Activated T-helper 1 cell treated with anti-CD3 and anti-CD28 coated beads, Interleukin-2, amount 50 U/mL, for 16 hours (primary cell): ENCODE data around the gene KLHL36.
"Not testable (repeated sequence)": the region's sequence is repeated elsewhere in the genome, so short reads cannot be mapped to it uniquely, and the experiment has no call there.

Source experiments
- DNase-seq, 2 donors: peaks; one replicate each; pipeline ENCODE4 v3.0.0-alpha.2; 2020; ENCODE audit warnings: low read depth in 1 of 2, low spot score in 1 of 2

KLHL36 gene

DNA sequence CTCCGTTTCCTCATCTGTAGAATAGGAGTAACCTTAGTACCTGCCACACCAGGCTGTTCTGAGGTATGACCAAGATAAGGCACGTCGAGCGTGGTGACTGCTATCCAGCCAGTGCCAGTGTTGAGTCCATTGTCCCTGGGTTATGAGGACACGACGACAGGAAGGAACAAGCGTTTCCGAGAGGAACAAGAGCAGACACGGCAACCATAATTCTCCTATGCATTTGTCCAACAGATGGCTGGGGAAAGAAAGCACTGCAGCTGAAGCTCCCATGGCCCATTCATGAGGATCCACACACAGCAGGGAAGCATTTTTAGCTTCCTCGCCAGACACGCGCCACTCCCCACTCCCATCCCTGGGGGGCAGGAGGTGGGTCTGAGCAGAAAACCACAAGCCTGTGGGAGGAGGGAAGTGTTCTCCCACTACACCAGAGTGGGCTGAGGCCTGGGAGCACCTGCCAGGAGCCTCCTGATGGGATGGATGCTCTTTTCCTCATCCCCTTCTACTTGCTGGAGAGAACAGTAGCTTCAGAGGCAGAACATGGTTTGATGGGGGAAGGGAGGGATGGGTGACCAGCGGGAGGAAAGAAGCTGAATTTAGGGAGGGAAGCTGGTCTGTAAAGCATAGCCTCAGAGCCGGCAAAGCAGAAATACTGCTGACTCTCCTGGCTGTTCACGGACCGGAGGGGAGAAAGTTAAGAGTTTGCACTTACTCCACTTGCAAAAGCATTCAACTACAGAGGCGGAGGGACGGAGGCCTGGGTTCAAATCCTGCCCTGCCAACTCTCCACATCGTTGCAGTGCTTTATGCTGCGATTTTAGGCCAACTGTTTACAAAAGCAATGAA lies 33.1 kb upstream of the KLHL36 start:
- no peak for DNase-seq

DNA sequence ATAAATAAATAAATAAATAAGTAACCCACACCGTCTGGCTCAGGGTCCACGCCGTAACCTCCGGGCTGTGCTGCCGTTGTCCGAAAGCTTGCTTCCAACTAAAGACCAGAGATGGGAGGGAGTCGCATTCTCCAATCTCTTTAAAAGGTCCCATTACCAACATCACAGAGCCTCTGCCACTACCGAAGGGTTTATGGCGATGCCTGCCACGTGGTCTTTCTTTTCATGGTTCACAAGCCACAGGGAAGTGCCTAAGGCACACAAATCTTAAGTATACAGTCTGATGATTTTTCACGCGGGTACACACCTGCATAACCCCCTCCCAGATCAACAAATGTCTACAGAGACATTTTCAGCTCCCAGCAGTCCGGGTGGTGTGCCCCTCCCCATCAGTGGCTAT lies 31.8 kb upstream of the KLHL36 start:
- DNase-seq: no peak

- DNase-seq: peak in 1 of 2 donors; percentile 22
Observed at GRCh38 chr16:84617041-84617790, 31.1 kb upstream of the KLHL36 start.

- peak; percentile 82 to 88 for DNase-seq
Observed at GRCh38 chr16:84617791-84618580, 30.3 kb upstream of the KLHL36 start, which contains the start of gene COTL1. TSS of gene COTL1 (minus strand) at chr16:84618078. CDS start at chr16:84617914, 164 bp downstream.

DNA sequence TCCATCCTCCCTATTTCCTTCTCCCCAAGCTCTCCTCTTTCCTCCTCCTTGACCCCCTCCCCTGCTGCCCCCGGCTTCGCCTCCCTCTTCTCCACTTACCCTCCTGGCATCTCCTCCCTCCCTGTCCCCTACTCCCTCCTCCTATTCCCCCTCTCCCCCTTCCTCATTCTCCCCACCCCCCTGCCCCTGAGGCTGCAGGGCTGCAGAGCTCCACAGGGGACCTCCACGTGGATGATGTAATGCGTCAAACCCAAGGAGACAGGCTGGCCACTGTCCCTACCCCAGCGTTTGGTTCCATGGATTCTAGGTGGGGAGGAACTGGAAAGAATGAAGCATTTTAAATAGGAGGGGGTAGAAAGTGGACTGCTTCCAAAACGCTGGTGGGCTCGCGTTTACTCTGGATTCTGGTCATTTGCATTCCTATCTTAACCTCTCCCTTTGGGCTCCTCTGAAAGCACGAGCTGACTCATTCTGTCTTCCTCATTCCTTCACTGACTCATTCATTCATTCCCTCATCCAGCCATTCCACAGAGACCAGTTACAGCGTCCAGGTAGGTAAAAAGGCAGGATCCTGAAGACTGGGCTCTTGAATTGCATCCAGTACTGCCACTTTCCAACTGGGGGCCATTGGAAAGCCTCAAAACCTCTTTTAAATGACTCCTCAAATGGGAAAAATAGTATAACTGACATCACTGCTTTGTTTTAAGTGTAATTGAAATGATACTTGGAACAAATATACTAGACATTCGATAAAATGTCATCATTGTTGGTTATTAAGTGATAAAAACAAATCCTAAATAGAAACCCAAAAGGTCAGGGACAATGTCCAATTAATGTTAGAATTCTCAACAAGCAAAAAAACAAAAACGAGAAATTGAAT lies 29.5 kb upstream of the KLHL36 start:
- DNase-seq: no peak

- not testable (repeated sequence) for DNase-seq
Observed at GRCh38 chr16:84620913-84621312, 27.4 kb upstream of the KLHL36 start.

- DNase-seq: no peak
Observed at GRCh38 chr16:84625556-84625955, 22.8 kb upstream of the KLHL36 start.

- DNase-seq: no peak
Observed at GRCh38 chr16:84628226-84628731, 20.0 kb upstream of the KLHL36 start.

- no peak for DNase-seq
Observed at GRCh38 chr16:84629580-84629979, 18.7 kb upstream of the KLHL36 start.

GRCh38 chr16:84630009-84630408 lies 18.3 kb upstream of the KLHL36 start:
- DNase-seq: no peak

DNA sequence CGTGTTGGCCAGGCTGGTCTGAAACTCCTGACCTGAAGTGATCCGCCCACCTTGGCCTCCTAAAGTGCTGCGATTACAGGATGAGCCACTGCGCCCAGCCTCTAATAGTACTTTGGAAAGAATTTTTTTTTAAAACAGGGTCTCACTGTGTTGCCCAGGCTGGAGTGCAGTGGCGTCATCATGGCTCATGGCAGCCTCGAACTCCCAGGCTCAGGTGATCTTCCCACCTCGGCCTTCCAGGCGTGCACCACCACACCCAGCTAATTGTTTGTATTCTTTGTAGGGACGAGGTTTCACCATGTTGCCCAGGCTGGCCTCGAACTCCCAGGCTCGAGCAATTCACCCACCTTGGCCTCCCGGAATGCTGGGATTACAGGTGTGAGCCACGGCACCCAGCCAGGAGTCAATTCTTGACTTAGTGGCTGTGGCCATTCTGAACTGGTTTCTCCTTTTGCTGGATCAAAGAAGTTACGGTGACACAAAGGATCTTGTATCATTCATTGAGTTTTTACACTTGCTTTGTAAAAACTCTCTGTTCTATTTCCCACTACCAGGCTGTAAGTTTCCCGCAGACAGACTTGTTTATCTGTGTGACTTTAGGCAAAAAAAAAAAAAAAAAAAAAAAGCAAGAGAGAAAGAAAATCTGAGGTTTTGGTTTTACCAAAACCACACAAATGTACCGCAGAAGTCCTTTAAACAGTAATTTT lies 17.7 kb upstream of the KLHL36 start:
- DNase-seq: no peak

DNA sequence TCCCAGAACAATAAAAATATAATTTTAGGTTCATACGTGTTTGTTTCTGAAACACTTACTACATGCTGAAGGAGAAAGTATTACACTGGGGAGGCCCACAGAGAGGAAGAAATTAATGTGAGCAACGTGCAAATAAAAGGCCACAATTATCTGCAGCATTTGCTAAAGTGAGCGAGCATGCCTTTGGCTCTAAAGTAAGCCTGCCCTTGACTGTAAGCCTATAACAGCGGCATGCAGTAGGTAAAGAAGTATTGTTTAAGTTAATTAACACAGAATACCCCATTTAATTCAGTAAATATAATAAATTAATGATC lies 17.2 kb upstream of the KLHL36 start:
- no peak for DNase-seq

DNA sequence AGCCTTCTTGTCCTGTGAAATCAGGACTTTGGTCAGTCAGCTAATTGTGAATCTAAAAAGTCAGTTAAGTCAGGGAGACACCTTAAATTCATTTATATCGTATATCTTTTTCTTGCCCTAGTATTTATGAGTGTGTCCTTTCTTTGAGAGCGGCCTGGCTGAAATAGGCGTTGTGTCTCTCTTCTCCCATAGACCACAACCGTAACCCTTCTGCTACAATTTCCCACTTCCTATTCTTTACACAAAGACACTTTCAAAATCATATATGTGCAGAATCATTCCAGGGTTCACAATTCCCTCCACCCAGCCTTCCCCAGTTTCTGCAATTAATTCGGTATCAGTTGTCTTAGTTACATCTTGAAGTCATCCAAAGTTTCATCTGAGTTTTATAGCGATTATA lies 16.4 kb upstream of the KLHL36 start:
- no peak for DNase-seq

DNA sequence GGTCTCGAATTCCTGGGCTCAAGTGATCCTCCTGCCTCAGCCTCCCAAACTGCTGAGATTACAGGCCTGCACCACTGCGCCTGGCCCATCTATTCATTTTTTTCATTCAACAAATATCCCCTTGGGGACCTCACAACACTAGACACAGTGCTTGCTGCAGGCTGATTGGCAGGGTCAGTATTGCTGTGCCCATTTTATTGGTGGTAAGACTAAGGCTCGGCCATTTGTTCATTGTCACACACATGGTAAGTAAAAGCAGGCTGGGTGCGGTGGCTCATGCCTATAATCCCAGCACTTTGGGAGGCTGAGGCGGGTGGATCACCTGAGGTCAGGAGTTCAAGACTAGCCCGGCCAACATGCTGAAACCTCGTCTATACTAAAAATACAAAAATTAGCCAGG lies 15.4 kb upstream of the KLHL36 start:
- DNase-seq: not testable (repeated sequence)

DNA sequence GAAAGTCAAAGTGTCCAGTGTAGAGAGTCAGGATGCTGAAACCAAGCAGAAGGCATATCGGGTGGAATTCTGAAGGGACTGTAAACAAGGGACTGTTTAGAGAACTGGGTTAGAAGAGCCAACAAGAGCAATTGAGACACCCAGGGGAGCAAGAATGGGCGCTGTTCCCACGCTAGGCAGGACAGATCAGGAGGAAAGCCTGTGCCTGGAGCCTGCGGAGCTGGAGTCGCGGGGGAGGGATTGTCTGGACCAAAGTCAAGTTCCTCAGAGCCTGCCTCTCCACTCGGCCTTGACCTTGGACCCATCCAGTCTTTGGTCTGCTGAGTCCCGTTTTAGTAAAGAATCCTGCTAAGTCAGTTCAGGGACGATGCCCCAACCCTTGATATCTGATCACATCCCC lies 14.7 kb upstream of the KLHL36 start:
- no peak for DNase-seq

DNA sequence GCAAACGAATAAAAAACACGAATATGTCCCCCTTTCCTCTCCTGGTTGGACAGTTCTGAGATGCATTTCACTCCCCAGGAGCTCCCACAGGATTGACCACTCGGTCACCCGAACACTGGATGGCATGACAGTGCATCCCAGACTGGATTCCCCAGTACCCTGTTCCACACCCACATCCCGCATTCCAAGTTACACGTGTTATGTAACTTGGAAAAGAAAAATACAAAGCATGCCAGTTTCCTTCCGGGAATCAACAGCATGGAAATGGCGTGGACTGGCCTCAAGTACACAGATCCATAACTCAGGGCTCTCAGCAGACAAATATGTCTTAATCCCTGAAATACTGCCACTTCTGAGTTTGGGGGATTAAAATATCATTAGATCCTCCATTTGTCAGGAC lies 12.6 kb upstream of the KLHL36 start:
- DNase-seq: no peak

- no peak for DNase-seq
Observed at GRCh38 chr16:84637709-84638108, 10.6 kb upstream of the KLHL36 start.

GRCh38 chr16:84638231-84638806 lies 10.0 kb upstream of the KLHL36 start:
- no peak for DNase-seq

DNA sequence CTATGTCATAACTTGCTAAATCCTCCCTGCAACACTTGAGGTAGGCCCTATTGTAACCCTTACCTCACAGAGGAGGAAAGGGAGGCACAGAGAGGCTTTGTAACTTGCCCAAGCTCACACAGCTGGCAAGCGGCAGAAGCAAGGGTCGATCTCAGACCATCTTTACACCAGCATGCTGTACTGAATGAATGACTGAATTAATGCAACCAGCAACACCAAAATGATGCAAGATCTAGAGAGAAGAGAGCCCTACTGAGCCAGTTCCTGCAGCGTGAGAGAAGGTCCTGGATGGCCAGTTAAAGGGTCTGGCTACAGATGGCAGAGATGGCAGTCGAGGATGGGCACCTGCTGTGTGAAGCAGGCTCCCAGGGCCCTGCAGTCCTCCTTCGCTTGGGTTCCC lies 8.2 kb upstream of the KLHL36 start:
- DNase-seq: no peak
